Activated CD4-positive, CD25-positive, alpha-beta regulatory T cell treated with anti-CD3 and anti-CD28 coated beads, Interleukin-2, amount 50 U/mL, for 72 hours (primary cell): ENCODE results near the gene OTULINL.
"Not testable (repeated sequence)": the region's sequence is repeated elsewhere in the genome, so short reads cannot be mapped to it uniquely, and the experiment has no call there.

ENCODE experiments used
- DNase-seq: peaks from one replicate; pipeline ENCODE4 v3.0.0; 2021

The OTULINL gene

GRCh38 chr5:14581106-14581890 is at the start of gene OTULINL:
Gene OTULINL, plus strand, starts transcription at chr5:14581792. Its CDS starts 103 bp downstream, at chr5:14581895.
- peak; percentile 90 for DNase-seq

- no peak for DNase-seq
These were observed 49.4 kb upstream of the OTULINL start for GRCh38 chr5:14532180-14532579.

- no peak for DNase-seq
These were observed 46.8 kb upstream of the OTULINL start for GRCh38 chr5:14534773-14535172.

- no peak for DNase-seq
These were observed 36.3 kb upstream of the OTULINL start for GRCh38 chr5:14545308-14545707.

GRCh38 chr5:14545862-14546261 is 35.7 kb upstream of the OTULINL start:
- DNase-seq, result no peak

- DNase-seq, result no peak
These were observed 33.9 kb upstream of the OTULINL start for GRCh38 chr5:14547666-14548065.

- DNase-seq, result no peak
These were observed 30.4 kb upstream of the OTULINL start for GRCh38 chr5:14551211-14551610.

GRCh38 chr5:14552017-14552416 is 29.6 kb upstream of the OTULINL start:
- DNase-seq, result no peak

GRCh38 chr5:14554288-14554687 is 27.3 kb upstream of the OTULINL start:
- not testable (repeated sequence) for DNase-seq

- no peak for DNase-seq
These were observed 25.6 kb upstream of the OTULINL start for GRCh38 chr5:14556015-14556414.

GRCh38 chr5:14557203-14557770 is 24.3 kb upstream of the OTULINL start:
- no peak for DNase-seq

- DNase-seq, result no peak
These were observed 23.7 kb upstream of the OTULINL start for GRCh38 chr5:14557791-14558415.

- DNase-seq, result no peak
These were observed 21.4 kb upstream of the OTULINL start for GRCh38 chr5:14560091-14560595.

GRCh38 chr5:14561741-14562140 is 19.9 kb upstream of the OTULINL start:
- no peak for DNase-seq

- DNase-seq, result no peak
These were observed 13.3 kb upstream of the OTULINL start for GRCh38 chr5:14568333-14568732.

GRCh38 chr5:14569948-14570691 is 11.5 kb upstream of the OTULINL start:
- DNase-seq, result no peak

- DNase-seq, result no peak
These were observed 9.7 kb upstream of the OTULINL start for GRCh38 chr5:14571901-14572300.

GRCh38 chr5:14572385-14572784 is 9.2 kb upstream of the OTULINL start:
- DNase-seq, result no peak

GRCh38 chr5:14572836-14573235 is 8.8 kb upstream of the OTULINL start:
- no peak for DNase-seq

GRCh38 chr5:14574096-14574495 is 7.5 kb upstream of the OTULINL start:
- DNase-seq, result no peak

GRCh38 chr5:14574891-14575508 is 6.6 kb upstream of the OTULINL start:
- no peak for DNase-seq

GRCh38 chr5:14576206-14576605 is 5.4 kb upstream of the OTULINL start:
- DNase-seq, result no peak
